ENCODE data around the gene PAQR6.
"Not testable (repeated sequence)": the region's sequence is repeated elsewhere in the genome, so short reads cannot be mapped to it uniquely, and the experiment has no call there.

Gene PAQR6

GRCh38 chr1:156230473-156230837 is 17.4 kb downstream of the PAQR6 start:
- no peak for DNase-seq (ENCODE audit: low read depth)

DNA sequence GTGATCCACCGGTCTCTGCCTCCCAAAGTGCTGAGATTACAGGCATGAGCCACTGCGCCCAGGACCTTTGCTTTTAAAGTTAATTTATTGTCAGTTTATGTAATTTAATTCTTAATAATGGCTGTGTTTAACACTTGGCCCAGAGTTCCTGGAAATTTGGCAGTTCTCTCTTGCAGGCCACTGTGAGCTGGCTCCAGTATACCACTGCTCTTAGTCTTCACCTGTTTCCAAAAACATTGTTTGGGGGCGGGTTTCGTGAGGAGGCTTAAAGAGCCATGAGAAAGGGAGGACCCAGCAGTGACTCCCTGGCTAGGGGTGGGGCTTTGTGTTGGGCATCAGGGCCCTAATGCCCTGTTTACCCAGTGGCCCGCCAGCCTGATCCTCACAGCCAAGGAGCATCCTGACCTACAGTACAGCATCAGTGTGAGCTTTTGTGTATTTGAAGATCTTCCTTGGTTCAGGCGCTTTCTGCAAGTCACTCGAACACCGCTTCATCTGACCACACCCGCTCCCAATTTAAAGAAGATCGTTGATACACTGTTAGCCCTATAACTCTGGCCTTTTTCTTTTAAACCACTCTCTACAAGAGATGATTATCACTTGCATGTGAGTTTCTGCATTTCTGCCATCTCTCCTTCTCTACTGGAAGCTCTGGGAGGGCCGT is 17.9 kb downstream of the PAQR6 start:
- no peak for DNase-seq (ENCODE audit: low read depth)

GRCh38 chr1:156228501-156228900 is 19.4 kb downstream of the PAQR6 start:
- DNase-seq (ENCODE audit: low read depth) = no peak

DNA sequence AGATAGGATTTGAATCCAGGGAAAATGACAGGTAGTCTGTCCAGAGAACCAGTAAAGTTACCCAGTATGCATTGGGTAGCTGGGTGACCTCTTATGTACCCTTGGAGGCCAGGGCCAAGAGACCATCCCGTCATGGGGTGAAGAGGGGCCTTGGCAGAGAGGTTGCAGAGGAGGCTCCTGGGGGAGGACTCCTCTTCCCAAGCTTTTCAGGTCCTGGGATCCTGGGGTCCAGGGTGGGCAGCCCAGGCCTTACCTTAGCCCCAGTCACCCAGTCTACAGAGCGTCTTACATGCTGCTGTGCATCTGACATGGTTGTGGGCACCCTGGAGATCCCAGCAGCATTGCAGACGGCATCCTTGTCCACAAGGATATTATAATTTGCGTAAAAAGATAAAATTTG is 21.1 kb downstream of the PAQR6 start:
- no peak for DNase-seq (ENCODE audit: low read depth)

- no peak for DNase-seq (ENCODE audit: low read depth)
Measured at GRCh38 chr1:156226116-156226538, 21.7 kb downstream of the PAQR6 start.

DNA sequence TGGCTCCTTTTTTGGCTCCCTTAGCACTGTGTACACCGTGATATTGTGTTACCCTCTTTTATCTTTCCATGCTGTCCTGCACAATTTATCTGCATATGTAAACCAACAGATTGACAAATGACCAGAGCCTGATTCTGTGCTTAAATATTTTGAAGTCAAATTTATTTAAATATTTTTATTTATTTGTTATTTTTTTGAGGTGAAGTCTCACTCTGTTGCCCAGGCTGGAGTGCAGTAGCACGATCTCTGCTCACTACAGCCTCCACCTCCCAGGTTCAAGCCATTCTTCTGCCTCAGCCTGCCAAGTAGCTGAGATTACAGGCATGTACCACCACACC is 22.2 kb downstream of the PAQR6 start:
- no peak for DNase-seq (ENCODE audit: low read depth)

DNA sequence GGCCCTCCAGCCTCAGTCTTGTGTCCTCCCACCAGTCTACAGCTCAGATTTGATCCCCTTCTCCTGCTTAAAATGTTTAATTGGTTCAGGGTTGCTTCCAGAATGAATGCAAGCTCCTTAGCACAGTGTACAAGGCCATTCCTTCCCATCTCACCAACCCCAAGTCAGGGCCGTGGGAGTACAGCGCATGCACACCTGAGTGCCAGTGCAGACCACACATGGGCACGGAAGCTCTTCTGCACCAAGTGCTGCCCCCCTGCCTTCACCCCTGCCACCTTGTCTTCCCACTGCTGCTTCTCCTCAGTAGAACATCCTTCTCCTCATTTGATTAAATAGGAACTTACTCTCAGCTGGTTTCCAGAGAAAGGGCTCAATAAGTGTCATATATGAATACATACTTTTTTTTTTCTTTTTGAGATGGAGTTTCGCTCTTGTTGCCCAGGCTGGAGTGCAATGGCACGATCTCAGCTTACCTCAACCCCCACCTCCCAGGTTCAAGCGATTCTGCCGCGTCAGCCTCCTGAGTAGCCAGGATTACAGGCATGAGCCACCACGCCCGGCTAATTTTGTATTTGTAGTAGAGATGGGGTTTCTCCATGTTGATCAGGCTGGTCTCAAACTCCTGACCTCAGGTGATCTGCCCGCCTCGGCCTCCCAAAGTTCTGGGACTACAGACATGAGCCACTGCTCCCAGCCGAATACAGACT is 25.7 kb downstream of the PAQR6 start:
- no peak for DNase-seq (ENCODE audit: low read depth)

GRCh38 chr1:156220226-156220625 is 27.6 kb downstream of the PAQR6 start:
- no peak for DNase-seq (ENCODE audit: low read depth)

DNA sequence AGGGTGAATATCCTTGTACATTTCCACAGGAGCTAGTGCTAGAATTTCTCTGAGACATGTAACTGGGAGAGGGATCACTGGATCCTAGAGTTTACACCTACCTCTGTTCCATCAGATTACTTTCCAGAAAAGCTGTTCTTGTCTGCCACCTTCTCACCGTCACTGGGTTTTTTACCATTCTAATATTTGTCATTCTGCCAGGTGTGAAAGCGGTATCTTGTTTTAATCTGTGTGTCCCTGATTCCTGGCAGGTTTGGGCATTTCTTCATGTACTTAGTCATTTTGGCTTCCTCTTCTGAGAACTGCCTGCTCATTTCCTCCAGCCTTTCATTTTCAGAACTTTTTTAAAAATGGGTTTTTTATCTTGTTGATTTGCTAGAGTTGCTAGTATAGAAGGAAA is 30.0 kb downstream of the PAQR6 start:
- no peak for DNase-seq (ENCODE audit: low read depth)

DNA sequence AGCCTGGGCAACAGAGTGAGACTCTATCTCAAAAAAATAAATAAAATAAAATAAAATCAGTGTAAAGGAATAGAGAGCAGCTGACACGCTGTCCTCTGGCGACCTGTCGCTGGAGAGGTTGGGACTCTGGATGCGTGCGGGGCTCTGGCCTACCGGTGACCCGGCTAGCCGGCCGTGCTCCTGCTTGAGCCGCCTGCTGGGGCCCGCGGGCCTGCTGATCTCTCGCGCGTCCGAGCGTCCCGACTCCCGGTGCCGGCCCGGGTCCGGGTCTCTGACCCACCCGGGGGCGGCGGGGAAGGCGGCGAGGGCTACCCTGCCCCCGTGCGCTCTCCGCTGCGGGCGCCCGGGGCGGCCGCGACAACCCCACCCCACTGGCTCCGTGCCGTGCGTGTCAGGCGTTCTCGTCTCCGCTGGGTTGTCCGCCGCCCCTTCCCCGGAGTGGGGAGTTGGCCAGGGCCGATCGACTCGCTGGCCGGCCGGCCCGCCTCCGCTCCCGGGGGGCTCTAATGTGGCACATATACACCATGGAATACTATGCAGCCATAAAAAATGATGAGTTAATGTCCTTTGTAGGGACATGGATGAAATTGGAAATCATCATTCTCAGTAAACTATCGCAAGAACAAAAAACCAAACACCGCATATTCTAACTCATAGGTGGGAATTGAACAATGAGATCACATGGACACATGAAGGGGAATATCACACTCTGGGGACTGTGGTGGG is 31.3 kb downstream of the PAQR6 start:
- not testable (repeated sequence) for DNase-seq (ENCODE audit: low read depth)

DNA sequence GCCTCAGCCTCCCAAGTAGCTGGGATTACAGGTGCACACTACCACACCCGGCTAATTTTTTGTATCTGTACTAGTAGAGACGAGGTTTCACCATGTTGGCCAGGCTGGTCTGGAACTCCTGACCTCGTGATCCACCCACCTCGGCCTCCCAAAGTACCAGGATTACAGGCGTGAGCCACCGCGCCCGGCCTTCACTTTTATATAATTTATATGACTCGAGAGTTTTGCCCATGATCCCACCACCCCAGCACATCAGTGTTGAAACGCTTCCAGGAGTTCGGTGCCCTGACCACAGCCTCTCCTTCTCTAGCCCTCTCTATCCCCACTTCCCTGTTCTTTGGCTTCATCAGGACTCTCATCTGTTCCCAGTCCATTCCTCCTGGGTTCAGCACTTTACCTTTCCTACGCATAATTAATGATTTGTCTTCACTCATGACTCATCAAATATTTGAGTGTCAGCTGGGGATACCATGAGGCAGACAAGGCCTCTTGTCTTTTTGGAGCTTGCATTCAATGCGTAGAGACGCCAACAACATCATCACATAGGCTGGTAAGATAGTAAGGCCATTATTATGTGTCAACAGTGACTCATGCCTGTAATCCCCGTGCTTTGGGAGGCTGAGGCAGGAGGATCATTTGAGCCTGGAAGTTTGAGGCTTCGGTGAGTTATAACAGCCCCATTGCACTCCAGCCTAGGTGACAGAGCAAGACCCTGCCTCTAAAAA is 33.7 kb downstream of the PAQR6 start:
- DNase-seq (ENCODE audit: low read depth) = no peak

GRCh38 chr1:156213644-156213966 is 34.3 kb downstream of the PAQR6 start:
- no peak for DNase-seq (ENCODE audit: low read depth)

DNA sequence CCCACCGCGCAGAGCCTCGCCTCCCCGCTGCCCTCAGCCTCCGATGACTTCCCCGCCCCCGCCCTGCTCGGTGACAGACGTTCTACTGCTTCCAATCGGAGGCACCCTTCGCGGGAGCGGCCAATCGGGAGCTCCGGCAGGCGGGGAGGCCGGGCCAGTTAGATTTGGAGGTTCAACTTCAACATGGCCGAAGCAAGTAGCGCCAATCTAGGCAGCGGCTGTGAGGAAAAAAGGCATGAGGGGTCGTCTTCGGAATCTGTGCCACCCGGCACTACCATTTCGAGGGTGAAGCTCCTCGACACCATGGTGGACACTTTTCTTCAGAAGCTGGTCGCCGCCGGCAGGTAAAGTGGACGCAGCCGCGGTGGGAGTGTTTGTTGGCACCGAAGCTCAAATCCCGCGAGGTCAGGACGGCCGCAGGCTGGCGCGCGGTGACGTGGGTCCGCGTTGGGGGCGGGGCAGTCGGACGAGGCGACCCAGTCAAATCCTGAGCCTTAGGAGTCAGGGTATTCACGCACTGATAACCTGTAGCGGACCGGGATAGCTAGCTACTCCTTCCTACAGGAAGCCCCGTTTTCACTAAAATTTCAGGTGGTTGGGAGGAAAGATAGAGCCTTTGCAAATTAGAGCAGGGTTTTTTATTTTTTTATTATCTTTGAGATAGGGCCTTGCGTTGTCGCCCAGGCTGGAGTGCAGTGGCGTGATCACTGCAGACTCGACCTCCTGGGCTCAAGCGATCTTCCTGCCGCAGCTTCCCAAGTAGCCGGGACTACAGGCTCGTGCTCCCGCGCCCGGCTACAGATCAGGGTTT is 34.8 kb downstream of the PAQR6 start, which contains the start of gene PMF1:
TSS of gene PMF1 (plus strand) at position 175 of the 811 bp plus-strand sequence. CDS start at position 184, 9 bp downstream.
- DNase-seq (ENCODE audit: low read depth) = peak; percentile 78

GRCh38 chr1:156212130-156212529 is 35.7 kb downstream of the PAQR6 start:
- no peak for DNase-seq (ENCODE audit: low read depth)

DNA sequence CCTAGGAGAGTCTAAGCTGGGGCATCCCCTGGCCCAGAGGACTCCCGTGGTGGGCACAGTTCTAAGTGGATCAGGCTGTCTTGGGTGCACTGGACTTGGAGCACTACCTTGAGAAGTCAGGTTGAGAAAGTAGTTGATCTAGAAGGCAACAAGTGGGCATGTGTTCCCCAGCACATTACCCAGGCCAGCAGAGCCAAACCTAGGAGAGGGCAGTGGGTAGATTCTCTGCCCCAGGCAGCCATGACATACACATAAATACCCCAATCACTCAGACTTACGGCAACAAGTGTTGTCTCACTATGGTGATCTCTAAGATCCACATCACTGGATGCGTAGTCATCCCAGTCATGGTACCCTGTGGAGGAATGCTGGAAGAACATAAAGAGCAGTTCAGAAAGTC is 36.6 kb downstream of the PAQR6 start:
- no peak for DNase-seq (ENCODE audit: low read depth)

DNA sequence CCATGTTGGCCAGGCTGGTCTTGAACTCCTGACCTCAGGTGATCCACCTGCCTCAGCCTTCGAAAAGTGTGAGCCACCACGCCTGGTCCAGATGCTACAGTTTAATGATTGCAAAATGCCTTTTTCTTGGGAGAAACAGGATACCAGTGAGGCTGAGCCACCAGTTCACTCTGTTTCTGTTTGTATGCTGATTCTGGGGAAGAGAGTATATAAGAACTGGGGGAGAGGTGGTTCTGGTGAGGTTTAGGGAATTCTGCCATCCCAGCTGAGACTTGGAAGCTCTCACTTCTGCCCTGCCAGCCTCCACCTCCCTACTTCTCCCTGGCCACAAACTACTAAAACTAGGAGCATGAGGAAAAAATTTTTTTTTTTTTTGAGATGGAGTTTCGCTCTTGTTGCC is 43.2 kb downstream of the PAQR6 start:
- DNase-seq (ENCODE audit: low read depth) = no peak

GRCh38 chr1:156203331-156203730 is 44.5 kb downstream of the PAQR6 start:
- no peak for DNase-seq (ENCODE audit: low read depth)

DNA sequence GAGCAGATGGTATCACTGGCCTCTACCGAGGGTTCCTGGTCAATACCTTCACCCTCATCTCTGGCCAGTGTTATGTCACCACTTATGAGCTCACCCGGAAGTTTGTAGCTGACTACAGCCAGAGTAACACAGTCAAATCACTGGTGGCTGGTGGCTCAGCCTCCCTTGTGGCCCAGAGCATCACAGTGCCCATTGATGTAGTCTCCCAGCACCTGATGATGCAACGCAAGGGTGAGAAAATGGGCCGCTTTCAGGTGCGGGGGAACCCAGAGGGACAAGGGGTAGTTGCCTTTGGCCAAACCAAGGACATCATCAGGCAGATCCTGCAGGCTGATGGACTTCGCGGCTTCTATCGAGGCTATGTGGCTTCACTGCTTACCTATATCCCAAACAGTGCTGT is 47.8 kb downstream of the PAQR6 start:
- no peak for DNase-seq (ENCODE audit: low read depth)

GRCh38 chr1:156198831-156199349 is 49.0 kb downstream of the PAQR6 start:
- no peak for DNase-seq (ENCODE audit: low read depth)

- no peak for DNase-seq (ENCODE audit: low read depth)
Measured at GRCh38 chr1:156196445-156196844, 51.4 kb downstream of the PAQR6 start.

- no peak for DNase-seq (ENCODE audit: low read depth)
Measured at GRCh38 chr1:156195853-156196252, 52.0 kb downstream of the PAQR6 start.

GRCh38 chr1:156194300-156194652 is 53.6 kb downstream of the PAQR6 start:
- no peak for DNase-seq (ENCODE audit: low read depth)
